Hepatocyte (in vitro differentiated cells): ENCODE measurements around the gene DLK2.

Experiments
- EZH2 ChIP-seq: fragments of 200-600 bp; sonication (generic); IDR thresholded peaks from 2 replicates; pipeline ENCODE4 v1.6.1; 2016; ENCODE audit warnings: antibody characterized with exemption, mild to moderate bottlenecking, borderline replicate concordance
- EZH2phosphoT487 ChIP-seq: fragments of 200-600 bp; sonication (generic); IDR thresholded peaks from one replicate; pipeline ENCODE4 v1.6.1; 2018; ENCODE audit warnings: antibody characterized with exemption, mild to moderate bottlenecking, low read depth, moderate library complexity; ENCODE audit not compliant: unreplicated experiment, severe bottlenecking
- TF ChIP-seq, protein P1 (sequence below): fragments of 200-600 bp; sonication (generic); IDR thresholded peaks from 2 replicates; pipeline ENCODE4 v1.5.1; 2016; ENCODE audit warnings: antibody characterized with exemption, mild to moderate bottlenecking; ENCODE audit not compliant: poor library complexity

DNA sequence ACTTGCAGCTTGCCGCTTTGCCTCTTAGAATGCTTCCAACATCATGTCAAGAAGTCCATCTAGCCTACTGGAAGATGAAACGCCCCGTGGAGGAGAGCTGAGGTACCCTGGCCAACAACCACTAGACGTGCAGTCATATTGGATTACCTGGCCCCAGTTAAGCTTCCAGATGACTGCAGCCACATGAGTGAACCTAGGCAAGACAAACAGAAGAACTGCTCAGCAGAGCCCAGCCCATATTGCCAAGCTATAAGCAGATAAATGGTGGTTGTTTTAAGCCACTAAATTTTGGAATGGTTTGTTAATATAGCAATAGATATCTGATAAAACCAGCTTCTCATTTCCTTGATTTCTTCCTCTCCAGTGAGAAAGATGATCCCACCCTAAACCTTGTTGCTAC, 4.7 kb upstream of the DLK2 start:
- TF ChIP-seq, protein P1, sequence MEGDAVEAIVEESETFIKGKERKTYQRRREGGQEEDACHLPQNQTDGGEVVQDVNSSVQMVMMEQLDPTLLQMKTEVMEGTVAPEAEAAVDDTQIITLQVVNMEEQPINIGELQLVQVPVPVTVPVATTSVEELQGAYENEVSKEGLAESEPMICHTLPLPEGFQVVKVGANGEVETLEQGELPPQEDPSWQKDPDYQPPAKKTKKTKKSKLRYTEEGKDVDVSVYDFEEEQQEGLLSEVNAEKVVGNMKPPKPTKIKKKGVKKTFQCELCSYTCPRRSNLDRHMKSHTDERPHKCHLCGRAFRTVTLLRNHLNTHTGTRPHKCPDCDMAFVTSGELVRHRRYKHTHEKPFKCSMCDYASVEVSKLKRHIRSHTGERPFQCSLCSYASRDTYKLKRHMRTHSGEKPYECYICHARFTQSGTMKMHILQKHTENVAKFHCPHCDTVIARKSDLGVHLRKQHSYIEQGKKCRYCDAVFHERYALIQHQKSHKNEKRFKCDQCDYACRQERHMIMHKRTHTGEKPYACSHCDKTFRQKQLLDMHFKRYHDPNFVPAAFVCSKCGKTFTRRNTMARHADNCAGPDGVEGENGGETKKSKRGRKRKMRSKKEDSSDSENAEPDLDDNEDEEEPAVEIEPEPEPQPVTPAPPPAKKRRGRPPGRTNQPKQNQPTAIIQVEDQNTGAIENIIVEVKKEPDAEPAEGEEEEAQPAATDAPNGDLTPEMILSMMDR, result no peak
- TF ChIP-seq EZH2phosphoT487, result no peak
- TF ChIP-seq EZH2, result no peak
